HEK293 (cell line): Measurements from ENCODE around the gene FLT4.

Experiments used
- CTCF ChIA-PET: fragments of 350-600 bp; formaldehyde crosslinking; extraction: SDS; loops from one replicate; lab custom pipeline; 2021; ENCODE audit warnings: antibody characterized with exemption; lab: Yijun Ruan, JAX
- POLR2A ChIA-PET: fragments of 300-600 bp; formaldehyde crosslinking; extraction: SDS; loops from one replicate; lab custom pipeline; 2020; ENCODE audit warnings: antibody characterized with exemption, inconsistent platforms; lab: Yijun Ruan, JAX
- H3K27ac ChIP-seq: fragments of 200-500 bp; sonication (Bioruptor generic); 2 replicates; pipeline ENCODE4 v1.5.1; 2014; ENCODE audit warnings: low read depth, low read length, control low read depth, inconsistent platforms; ENCODE audit errors: extremely low read depth
- H3K36me3 ChIP-seq, 2 experiments: fragments of 200-500 bp in 1 of 2; sonication (Bioruptor generic) in 1 of 2; 1 replicate in 1 of 2; 2 replicates in 1 of 2; pipeline ENCODE4 v1.5.1; 2014 to 2017; ENCODE audit warnings: inconsistent platforms in 2 of 2, low read length in 2 of 2; ENCODE audit not compliant: control insufficient read depth in 2 of 2, insufficient read depth in 1 of 2
- H3K4me1 ChIP-seq: fragments of 200-500 bp; sonication (Bioruptor generic); 2 replicates; pipeline ENCODE4 v1.5.1; 2014; ENCODE audit warnings: mild to moderate bottlenecking, low read length, inconsistent platforms; ENCODE audit not compliant: control insufficient read depth, insufficient read depth
- H3K4me3 ChIP-seq: 2 replicates; pipeline ENCODE4 v1.5.1; 2011; ENCODE audit warnings: low read depth, mild to moderate bottlenecking, control low read depth, low read length, moderate library complexity
- H3K9me3 ChIP-seq: fragments of 200-500 bp; sonication (Bioruptor generic); 2 replicates; pipeline ENCODE4 v1.5.1; 2014; ENCODE audit warnings: low read depth, low read length, inconsistent platforms; ENCODE audit not compliant: control insufficient read depth, insufficient read depth
- BCL11A ChIP-seq: fragments of 450-650 bp; formaldehyde crosslinking; IDR thresholded peaks from 2 replicates; pipeline ENCODE4 v1.5.1; 2016; ENCODE audit warnings: low read depth, missing biosample characterization, missing genetic modification characterization
- BCL11B ChIP-seq: fragments of 450-650 bp; formaldehyde crosslinking; IDR thresholded peaks from 2 replicates; pipeline ENCODE4 v1.5.1; 2016; ENCODE audit warnings: low read depth, missing biosample characterization, missing genetic modification characterization
- ZBTB20 ChIP-seq: fragments of 450-650 bp; formaldehyde crosslinking; IDR thresholded peaks from 2 replicates; pipeline ENCODE4 v1.5.1; 2016; ENCODE audit warnings: missing biosample characterization, missing genetic modification characterization
- ZBTB7A ChIP-seq: fragments of 450-650 bp; formaldehyde crosslinking; IDR thresholded peaks from 2 replicates; pipeline ENCODE4 v1.5.1; 2016; ENCODE audit warnings: low read depth, missing biosample characterization, missing genetic modification characterization
- ZNF302 ChIP-seq: fragments of 450-650 bp; formaldehyde crosslinking; IDR thresholded peaks from 2 replicates; pipeline ENCODE4 v1.5.1; 2016; ENCODE audit warnings: missing biosample characterization, missing genetic modification characterization, low read depth
- ZNF529 ChIP-seq: fragments of 450-650 bp; formaldehyde crosslinking; IDR thresholded peaks from 2 replicates; pipeline ENCODE4 v1.5.1; 2017; ENCODE audit warnings: missing genetic modification characterization, missing biosample characterization; ENCODE audit not compliant: insufficient replicate concordance
- ZNF600 ChIP-seq: fragments of 450-650 bp; formaldehyde crosslinking; IDR thresholded peaks from 2 replicates; pipeline ENCODE4 v1.5.1; 2016; ENCODE audit warnings: missing biosample characterization, missing genetic modification characterization
- TF ChIP-seq, protein P1 (sequence below): fragments of 450-650 bp; formaldehyde crosslinking; IDR thresholded peaks from 2 replicates; pipeline ENCODE4 v1.5.1; 2017; ENCODE audit warnings: missing biosample characterization, mild to moderate bottlenecking, missing genetic modification characterization, moderate library complexity
- TF ChIP-seq, protein P2 (sequence below): fragments of 450-650 bp; formaldehyde crosslinking; IDR thresholded peaks from 2 replicates; pipeline ENCODE4 v1.5.1; 2016; ENCODE audit warnings: missing biosample characterization, missing genetic modification characterization, borderline replicate concordance
- TF ChIP-seq, protein P3 (sequence below): fragments of 450-650 bp; formaldehyde crosslinking; IDR thresholded peaks from 2 replicates; pipeline ENCODE4 v1.5.1; 2016; ENCODE audit warnings: missing biosample characterization, missing genetic modification characterization, low read depth
- TF ChIP-seq, protein P4 (sequence below): fragments of 450-650 bp; IDR thresholded peaks from 2 replicates; pipeline ENCODE4 v1.5.1; 2018; ENCODE audit warnings: missing biosample characterization, mild to moderate bottlenecking, missing genetic modification characterization
- TF ChIP-seq, protein P5 (sequence below): fragments of 450-650 bp; formaldehyde crosslinking; conservative IDR thresholded peaks from 2 replicates; pipeline ENCODE4 v1.5.1; 2016; ENCODE audit warnings: low read depth, missing biosample characterization, missing genetic modification characterization

The FLT4 gene

DNA sequence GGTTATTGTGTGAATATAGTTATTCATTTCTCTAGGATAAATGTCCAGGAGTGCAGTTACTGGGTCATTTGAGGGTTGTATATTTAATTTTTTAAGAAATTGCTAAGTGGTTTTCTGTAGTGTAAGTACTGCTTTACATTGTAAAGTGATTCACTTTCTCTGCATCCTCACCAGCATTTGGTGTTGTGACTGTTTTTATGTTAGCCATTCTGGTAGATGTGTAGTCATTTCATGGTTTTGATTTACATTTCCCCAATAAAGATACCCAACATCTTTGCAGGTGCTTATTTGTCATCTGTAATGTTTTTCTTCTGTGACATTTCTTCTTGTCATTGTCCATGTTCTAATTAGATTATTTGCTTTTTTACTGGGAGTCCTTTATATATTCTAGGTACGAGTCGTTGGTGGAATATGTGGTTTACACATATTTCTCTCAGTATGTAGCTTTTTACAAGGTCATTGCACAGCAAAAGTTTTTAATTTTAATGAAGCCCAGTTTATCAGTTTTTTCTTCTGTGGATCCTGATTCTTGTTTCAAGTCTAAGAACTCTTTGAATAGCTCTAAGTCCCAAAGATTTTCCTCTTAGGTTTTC lies 92.1 kb downstream of the FLT4 start (continued):
- TF ChIP-seq, protein P1, sequence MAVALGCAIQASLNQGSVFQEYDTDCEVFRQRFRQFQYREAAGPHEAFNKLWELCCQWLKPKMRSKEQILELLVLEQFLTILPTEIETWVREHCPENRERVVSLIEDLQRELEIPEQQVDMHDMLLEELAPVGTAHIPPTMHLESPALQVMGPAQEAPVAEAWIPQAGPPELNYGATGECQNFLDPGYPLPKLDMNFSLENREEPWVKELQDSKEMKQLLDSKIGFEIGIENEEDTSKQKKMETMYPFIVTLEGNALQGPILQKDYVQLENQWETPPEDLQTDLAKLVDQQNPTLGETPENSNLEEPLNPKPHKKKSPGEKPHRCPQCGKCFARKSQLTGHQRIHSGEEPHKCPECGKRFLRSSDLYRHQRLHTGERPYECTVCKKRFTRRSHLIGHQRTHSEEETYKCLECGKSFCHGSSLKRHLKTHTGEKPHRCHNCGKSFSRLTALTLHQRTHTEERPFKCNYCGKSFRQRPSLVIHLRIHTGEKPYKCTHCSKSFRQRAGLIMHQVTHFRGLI (tag by site-specific recombination): no peak
- no peak for TF ChIP-seq ZNF302 (tag by site-specific recombination)
- TF ChIP-seq, protein P2, sequence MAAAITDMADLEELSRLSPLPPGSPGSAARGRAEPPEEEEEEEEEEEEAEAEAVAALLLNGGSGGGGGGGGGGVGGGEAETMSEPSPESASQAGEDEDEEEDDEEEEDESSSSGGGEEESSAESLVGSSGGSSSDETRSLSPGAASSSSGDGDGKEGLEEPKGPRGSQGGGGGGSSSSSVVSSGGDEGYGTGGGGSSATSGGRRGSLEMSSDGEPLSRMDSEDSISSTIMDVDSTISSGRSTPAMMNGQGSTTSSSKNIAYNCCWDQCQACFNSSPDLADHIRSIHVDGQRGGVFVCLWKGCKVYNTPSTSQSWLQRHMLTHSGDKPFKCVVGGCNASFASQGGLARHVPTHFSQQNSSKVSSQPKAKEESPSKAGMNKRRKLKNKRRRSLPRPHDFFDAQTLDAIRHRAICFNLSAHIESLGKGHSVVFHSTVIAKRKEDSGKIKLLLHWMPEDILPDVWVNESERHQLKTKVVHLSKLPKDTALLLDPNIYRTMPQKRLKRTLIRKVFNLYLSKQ (tag by site-specific recombination): no peak

DNA sequence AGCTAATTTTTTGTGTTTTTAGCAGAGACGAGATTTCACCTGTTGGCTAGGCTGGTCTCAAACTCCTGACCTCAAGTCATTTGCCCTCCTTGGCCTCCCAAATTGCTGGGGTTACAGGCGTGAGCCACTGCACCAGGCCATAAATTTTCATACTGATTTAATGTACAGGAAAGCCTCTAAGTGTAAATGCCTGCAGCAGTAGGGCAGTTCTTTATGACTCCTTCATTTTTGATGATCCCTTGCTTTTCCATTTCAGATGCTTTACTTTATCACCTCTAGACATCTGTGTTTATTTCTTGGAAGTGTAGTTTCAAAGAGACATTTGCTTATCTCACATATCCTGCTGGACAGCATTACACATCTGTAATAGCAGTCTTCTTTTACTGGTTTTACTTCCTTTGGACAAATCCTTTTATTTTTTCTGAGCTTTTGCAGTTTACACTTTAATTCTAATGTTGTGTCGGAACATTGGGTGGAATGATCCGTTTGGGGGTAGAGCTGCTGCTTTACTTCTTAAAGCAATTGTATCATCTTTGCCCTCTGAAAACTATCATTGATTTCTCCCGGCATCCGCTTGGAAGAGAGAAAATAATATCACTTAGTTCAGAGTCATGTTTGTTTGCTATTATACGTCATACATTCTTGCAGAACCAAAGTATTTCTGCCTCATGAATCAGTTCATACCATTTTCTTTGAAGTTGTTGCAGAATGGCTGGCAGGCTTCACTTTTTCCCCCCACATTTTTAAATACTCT lies 94.1 kb downstream of the FLT4 start:
- POLR2A ChIA-PET: no interaction called here
- Histone ChIP-seq H3K9me3 (no peaks in the 10 kb centered on the region), H3K4me3 (no peak overlapping the region), H3K36me3 (peaks cover 21 to 61% of the 10 kb centered on the region in 2 experiments; a peak in 2 of 3 replicates), H3K27ac (no peak overlapping the region)
- TF ChIP-seq ZNF600 (tag by site-specific recombination) (no peak), ZNF529 (tag by site-specific recombination) (no peak), BCL11A (no peak), ZBTB7A (tag by site-specific recombination) (no peak), ZBTB20 (tag by site-specific recombination) (no peak), BCL11B (tag by site-specific recombination) (no peak)
- TF ChIP-seq, protein P3, sequence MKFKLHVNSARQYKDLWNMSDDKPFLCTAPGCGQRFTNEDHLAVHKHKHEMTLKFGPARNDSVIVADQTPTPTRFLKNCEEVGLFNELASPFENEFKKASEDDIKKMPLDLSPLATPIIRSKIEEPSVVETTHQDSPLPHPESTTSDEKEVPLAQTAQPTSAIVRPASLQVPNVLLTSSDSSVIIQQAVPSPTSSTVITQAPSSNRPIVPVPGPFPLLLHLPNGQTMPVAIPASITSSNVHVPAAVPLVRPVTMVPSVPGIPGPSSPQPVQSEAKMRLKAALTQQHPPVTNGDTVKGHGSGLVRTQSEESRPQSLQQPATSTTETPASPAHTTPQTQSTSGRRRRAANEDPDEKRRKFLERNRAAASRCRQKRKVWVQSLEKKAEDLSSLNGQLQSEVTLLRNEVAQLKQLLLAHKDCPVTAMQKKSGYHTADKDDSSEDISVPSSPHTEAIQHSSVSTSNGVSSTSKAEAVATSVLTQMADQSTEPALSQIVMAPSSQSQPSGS (tag by site-specific recombination): no peak
- TF ChIP-seq, protein P4, sequence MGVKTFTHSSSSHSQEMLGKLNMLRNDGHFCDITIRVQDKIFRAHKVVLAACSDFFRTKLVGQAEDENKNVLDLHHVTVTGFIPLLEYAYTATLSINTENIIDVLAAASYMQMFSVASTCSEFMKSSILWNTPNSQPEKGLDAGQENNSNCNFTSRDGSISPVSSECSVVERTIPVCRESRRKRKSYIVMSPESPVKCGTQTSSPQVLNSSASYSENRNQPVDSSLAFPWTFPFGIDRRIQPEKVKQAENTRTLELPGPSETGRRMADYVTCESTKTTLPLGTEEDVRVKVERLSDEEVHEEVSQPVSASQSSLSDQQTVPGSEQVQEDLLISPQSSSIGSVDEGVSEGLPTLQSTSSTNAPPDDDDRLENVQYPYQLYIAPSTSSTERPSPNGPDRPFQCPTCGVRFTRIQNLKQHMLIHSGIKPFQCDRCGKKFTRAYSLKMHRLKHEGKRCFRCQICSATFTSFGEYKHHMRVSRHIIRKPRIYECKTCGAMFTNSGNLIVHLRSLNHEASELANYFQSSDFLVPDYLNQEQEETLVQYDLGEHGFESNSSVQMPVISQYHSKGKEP (tag by site-specific recombination): no peak
- TF ChIP-seq, protein P5, sequence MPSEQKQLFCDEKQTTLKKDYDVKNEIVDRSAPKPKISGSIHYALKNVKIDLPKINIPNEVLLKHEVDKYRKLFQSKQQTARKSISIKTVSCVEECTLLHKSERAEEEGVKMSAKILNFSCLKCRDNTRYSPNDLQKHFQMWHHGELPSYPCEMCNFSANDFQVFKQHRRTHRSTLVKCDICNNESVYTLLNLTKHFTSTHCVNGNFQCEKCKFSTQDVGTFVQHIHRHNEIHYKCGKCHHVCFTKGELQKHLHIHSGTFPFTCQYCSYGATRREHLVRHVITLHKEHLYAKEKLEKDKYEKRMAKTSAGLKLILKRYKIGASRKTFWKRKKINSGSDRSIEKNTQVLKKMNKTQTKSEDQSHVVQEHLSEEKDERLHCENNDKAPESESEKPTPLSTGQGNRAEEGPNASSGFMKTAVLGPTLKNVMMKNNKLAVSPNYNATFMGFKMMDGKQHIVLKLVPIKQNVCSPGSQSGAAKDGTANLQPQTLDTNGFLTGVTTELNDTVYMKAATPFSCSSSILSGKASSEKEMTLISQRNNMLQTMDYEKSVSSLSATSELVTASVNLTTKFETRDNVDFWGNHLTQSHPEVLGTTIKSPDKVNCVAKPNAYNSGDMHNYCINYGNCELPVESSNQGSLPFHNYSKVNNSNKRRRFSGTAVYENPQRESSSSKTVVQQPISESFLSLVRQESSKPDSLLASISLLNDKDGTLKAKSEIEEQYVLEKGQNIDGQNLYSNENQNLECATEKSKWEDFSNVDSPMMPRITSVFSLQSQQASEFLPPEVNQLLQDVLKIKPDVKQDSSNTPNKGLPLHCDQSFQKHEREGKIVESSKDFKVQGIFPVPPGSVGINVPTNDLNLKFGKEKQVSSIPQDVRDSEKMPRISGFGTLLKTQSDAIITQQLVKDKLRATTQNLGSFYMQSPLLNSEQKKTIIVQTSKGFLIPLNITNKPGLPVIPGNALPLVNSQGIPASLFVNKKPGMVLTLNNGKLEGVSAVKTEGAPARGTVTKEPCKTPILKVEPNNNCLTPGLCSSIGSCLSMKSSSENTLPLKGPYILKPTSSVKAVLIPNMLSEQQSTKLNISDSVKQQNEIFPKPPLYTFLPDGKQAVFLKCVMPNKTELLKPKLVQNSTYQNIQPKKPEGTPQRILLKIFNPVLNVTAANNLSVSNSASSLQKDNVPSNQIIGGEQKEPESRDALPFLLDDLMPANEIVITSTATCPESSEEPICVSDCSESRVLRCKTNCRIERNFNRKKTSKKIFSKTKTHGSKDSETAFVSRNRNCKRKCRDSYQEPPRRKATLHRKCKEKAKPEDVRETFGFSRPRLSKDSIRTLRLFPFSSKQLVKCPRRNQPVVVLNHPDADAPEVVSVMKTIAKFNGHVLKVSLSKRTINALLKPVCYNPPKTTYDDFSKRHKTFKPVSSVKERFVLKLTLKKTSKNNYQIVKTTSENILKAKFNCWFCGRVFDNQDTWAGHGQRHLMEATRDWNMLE (tag by site-specific recombination): no peak
- TF ChIP-seq, all 188 proteins: peak for 0
- H3K4me1 ChIP-seq: no peaks in the 10 kb centered on the region
- CTCF ChIA-PET: interaction anchor here (0.6 kb wide), 1 partner anchor 57 kb away, joined by 3 read pairs; no protein-coding TSS in a partner anchor
